ENCODE results near the gene CALR3.

The CALR3 gene

DNA sequence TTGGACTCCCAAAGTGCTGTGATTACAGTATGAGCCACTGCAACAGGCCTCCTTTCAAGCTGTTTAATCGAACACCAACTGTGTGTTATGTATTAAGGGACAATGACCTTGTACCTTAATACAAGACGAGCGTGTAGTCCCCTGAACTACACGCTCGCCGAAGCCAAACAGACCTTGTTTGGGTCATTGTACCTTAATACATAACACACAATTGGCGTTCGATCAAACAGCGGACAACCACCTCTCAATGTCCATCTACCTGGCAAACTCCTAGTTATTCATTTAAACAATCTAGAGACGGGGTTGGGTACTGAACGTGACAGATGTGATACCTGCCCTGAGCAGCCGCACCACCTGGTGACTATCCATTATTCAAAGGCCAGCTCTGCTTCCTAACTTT lies 45.0 kb upstream of the CALR3 start:
- Histone ChIP-seq H3K4me3 (ENCODE audit: low read length) (peak overlapping the region; percentile 100), H3K27me3 (ENCODE audit: control insufficient read depth, low read length) (no peaks in the 10 kb centered on the region), H3F3A (ENCODE audit: control insufficient read depth, insufficient read depth) (peaks cover 23% of the 10 kb centered on the region), H3K36me3 (ENCODE audit: control insufficient read depth, low read length) (peaks cover 72% of the 10 kb centered on the region), H3K79me2 (ENCODE audit: control insufficient read depth, low read length) (peaks cover 96% of the 10 kb centered on the region), H3K4me2 (ENCODE audit: low read length) (peak overlapping the region; percentile 97), H3K4me1 (ENCODE audit: control insufficient read depth, low read length) (peaks cover 52% of the 10 kb centered on the region), H4K20me1 (ENCODE audit: control insufficient read depth, insufficient read depth, low read depth, low read length) (peaks cover 27% of the 10 kb centered on the region), H3K9me2 (replicated peaks; ENCODE audit: control insufficient read depth, low read length) (no peaks in the 10 kb centered on the region), H3K27ac (ENCODE audit: low read depth, low read length) (peak overlapping the region; percentile 77; the same call in 1 of the 2 replicates), H3K9me3 (ENCODE audit: control insufficient read depth, insufficient read depth, low read length) (no peaks in the 10 kb centered on the region)
- no peak for TF ChIP-seq CTCF (IDR thresholded peaks at IDR 0.05; ENCODE audit: low read depth, low read length, poor library complexity, severe bottlenecking)
- TF ChIP-seq EZH2phosphoT487 (IDR thresholded peaks at IDR 0.05; ENCODE audit: borderline replicate concordance, low read length): no peak

DNA sequence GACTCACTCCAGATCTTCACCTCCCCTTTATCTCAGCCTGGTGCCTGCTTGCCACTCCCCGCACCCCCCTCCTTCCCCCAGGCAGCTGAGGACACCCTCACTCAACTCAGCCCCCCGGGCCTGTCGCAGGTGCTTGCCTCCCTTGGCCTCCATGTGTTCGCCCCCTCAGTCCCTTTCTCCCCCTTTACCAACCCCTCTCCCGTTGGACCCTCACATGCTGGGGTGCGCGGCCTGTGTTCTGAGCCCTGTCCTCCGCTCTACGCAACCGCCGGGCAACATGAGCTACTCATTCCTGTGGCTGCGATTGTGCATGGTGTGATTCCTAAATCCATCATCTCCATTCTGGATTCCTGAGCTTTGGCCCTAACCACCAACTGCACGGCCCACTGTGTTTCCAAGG lies 41.1 kb upstream of the CALR3 start:
- Histone ChIP-seq H3K79me2 (ENCODE audit: control insufficient read depth, low read length) (peaks cover 85% of the 10 kb centered on the region), H3K9me3 (ENCODE audit: control insufficient read depth, insufficient read depth, low read length) (no peaks in the 10 kb centered on the region), H4K20me1 (ENCODE audit: control insufficient read depth, insufficient read depth, low read depth, low read length) (peaks cover 27% of the 10 kb centered on the region), H3K27ac (ENCODE audit: low read depth, low read length) (no peak overlapping the region), H3K27me3 (ENCODE audit: control insufficient read depth, low read length) (no peaks in the 10 kb centered on the region), H3K36me3 (ENCODE audit: control insufficient read depth, low read length) (peaks cover 98% of the 10 kb centered on the region), H3K4me1 (ENCODE audit: control insufficient read depth, low read length) (peaks cover 27% of the 10 kb centered on the region), H3K4me3 (ENCODE audit: low read length) (no peak overlapping the region), H3F3A (ENCODE audit: control insufficient read depth, insufficient read depth) (no peaks in the 10 kb centered on the region), H3K4me2 (ENCODE audit: low read length) (no peak overlapping the region), H3K9me2 (replicated peaks; ENCODE audit: control insufficient read depth, low read length) (no peaks in the 10 kb centered on the region)
- TF ChIP-seq CTCF (IDR thresholded peaks at IDR 0.05; ENCODE audit: low read depth, low read length, poor library complexity, severe bottlenecking) (no peak), EZH2phosphoT487 (IDR thresholded peaks at IDR 0.05; ENCODE audit: borderline replicate concordance, low read length) (no peak)

- Histone ChIP-seq H3K9me3 (ENCODE audit: control insufficient read depth, insufficient read depth, low read length) (no peaks in the 10 kb centered on the region), H3K79me2 (ENCODE audit: control insufficient read depth, low read length) (peaks cover 75% of the 10 kb centered on the region), H3K4me3 (ENCODE audit: low read length) (no peak overlapping the region), H3K4me2 (ENCODE audit: low read length) (no peak overlapping the region), H3K9me2 (replicated peaks; ENCODE audit: control insufficient read depth, low read length) (no peaks in the 10 kb centered on the region), H3K27ac (ENCODE audit: low read depth, low read length) (no peak overlapping the region), H3K27me3 (ENCODE audit: control insufficient read depth, low read length) (no peaks in the 10 kb centered on the region), H3K4me1 (ENCODE audit: control insufficient read depth, low read length) (peaks cover 24% of the 10 kb centered on the region), H3F3A (ENCODE audit: control insufficient read depth, insufficient read depth) (no peaks in the 10 kb centered on the region), H4K20me1 (ENCODE audit: control insufficient read depth, insufficient read depth, low read depth, low read length) (peaks cover 19% of the 10 kb centered on the region), H3K36me3 (ENCODE audit: control insufficient read depth, low read length) (peaks cover 98% of the 10 kb centered on the region)
- no peak for TF ChIP-seq CTCF (IDR thresholded peaks at IDR 0.05; ENCODE audit: low read depth, low read length, poor library complexity, severe bottlenecking)
- no peak for TF ChIP-seq EZH2phosphoT487 (IDR thresholded peaks at IDR 0.05; ENCODE audit: borderline replicate concordance, low read length)
Measured at GRCh38 chr19:16536130-16536529, 40.2 kb upstream of the CALR3 start.
